Gastrocnemius medialis (tissue), 4 donors: ENCODE results near the gene SYNRG.

Experiments
- CTCF ChIP-seq, 5 experiments: fragments of 450-650 bp in 3 of 5; fragments of 200-600 bp in 2 of 5; sonication (generic) in 2 of 5; IDR thresholded peaks in 4 of 5; conservative IDR thresholded peaks in 1 of 5; 1 replicate in 4 of 5; 2 replicates in 1 of 5; pipeline ENCODE4 v1.5.1; 2016 to 2019; ENCODE audit warnings: antibody characterized with exemption in 5 of 5, mild to moderate bottlenecking in 3 of 5, moderate library complexity in 3 of 5
- POLR2A ChIP-seq, 2 donors: fragments of 450-650 bp; IDR thresholded peaks; one replicate each; pipeline ENCODE4 v1.6.1; 2017; ENCODE audit warnings: antibody characterized with exemption in 2 of 2, mild to moderate bottlenecking in 2 of 2, moderate library complexity in 2 of 2

GRCh38 chr17:37555386-37555785 lies 53.8 kb downstream of the SYNRG start:
- no peak for TF ChIP-seq CTCF (IDR thresholded peaks at IDR 0.05 in 4 of 5, conservative IDR thresholded peaks at IDR 0.05 in 1 of 5)
- no peak for TF ChIP-seq POLR2A (IDR thresholded peaks at IDR 0.05)
